Aorta (tissue), 5 donors: ENCODE data around the gene DCDC2C. TPM values are rescaled to one million over a fixed set of nuclear protein-coding genes. Genes with fewer than 3 reads are reported as not detected.

Experiments used
- ATAC-seq: fragments of 200-7000 bp; cut with Tn5 transposase; one replicate; pipeline ENCODE4 v1.9.1; 2022; ENCODE audit warnings: moderate library complexity; ENCODE audit not compliant: low FRiP score
- DNase-seq, 2 donors: peaks; one replicate each; pipeline ENCODE4 v3.0.0-alpha.2; 2020
- H3K27ac ChIP-seq, 2 donors: one replicate each; pipeline ENCODE4 v1.5.1; 2013; ENCODE audit warnings: low read length in 2 of 2, mild to moderate bottlenecking in 2 of 2, moderate library complexity in 2 of 2, control low read depth in 1 of 2, inconsistent platforms in 1 of 2, low read depth in 1 of 2
- H3K27me3 ChIP-seq, 2 donors: one replicate each; pipeline ENCODE4 v1.6.1; 2013; ENCODE audit warnings: control low read depth in 1 of 2, low read length in 1 of 2, mild to moderate bottlenecking in 1 of 2, moderate library complexity in 1 of 2; ENCODE audit not compliant: insufficient read depth in 2 of 2, control insufficient read depth in 1 of 2
- H3K36me3 ChIP-seq, 2 donors: one replicate each; pipeline ENCODE4 v1.6.1; 2013; ENCODE audit warnings: control low read depth in 1 of 2, low read length in 1 of 2, mild to moderate bottlenecking in 1 of 2; ENCODE audit not compliant: insufficient read depth in 2 of 2, control insufficient read depth in 1 of 2
- H3K4me1 ChIP-seq, 2 donors: one replicate each; pipeline ENCODE4 v1.6.1; 2013; ENCODE audit warnings: low read length in 2 of 2, control low read depth in 1 of 2, mild to moderate bottlenecking in 1 of 2, moderate library complexity in 1 of 2; ENCODE audit not compliant: insufficient read depth in 2 of 2, control insufficient read depth in 1 of 2
- H3K4me3 ChIP-seq, 2 donors: one replicate each; pipeline ENCODE4 v1.5.1; 2013; ENCODE audit warnings: low read length in 2 of 2, control low read depth in 1 of 2, mild to moderate bottlenecking in 1 of 2
- H3K9me3 ChIP-seq: one replicate; pipeline ENCODE4 v1.6.1; 2013; ENCODE audit warnings: mild to moderate bottlenecking, low read length; ENCODE audit not compliant: control insufficient read depth
- WGBS, 2 donors: extraction: QIAGEN DNeasy Blood & Tissue Kit; methylation state at CpG; one replicate each; pipeline ENCODE4 v1.1.7; 2013; 5-methylcytosine and 5-hydroxymethylcytosine counted together
- intact Hi-C, 2 donors: fragments of 100-400 bp; cut with DNase I; formaldehyde crosslinking; loops; one replicate each; pipeline versions ENCODE4 v1.14.2 to v1.15.0; 2022
- polyA plus RNA-seq, 2 donors: library from polyadenylated mRNA; stranded (reverse); fragments of 200-250 nt; gene quantifications; one replicate each; pipeline ENCODE4 v1.2.3, GENCODE V29; 2013
- total RNA-seq, 2 donors: library from RNA; stranded (reverse); fragmentation: NEBNext Ultra II Directional; extraction: Animal tissue kit (Norgen Biotek cat#: 25700); gene quantifications; one replicate each; pipeline ENCODE4 v1.2.1, GENCODE V29; 2021
- donor health status: healthy with polysubstance abuse.
- donor health status: Bipolar disorder and iron deficiency.
- donor health status: DM: no; HTN: no; CAD: no.
- donor health status: DM: no; HTN: no; CAD: no.
- donor health status: DM: yes; HTN: yes; CAD: no.

Gene DCDC2C
- total and polyA plus RNA-seq, 4 donors: 0.27 to 10.7 (median 2.4) TPM; not detected in 1

GRCh38 chr2:3857576-3857975 is 154.2 kb downstream of the DCDC2C start:
- 49% methylated on average over 4 of the region's 4 CpGs for WGBS, 2 donors
- Histone ChIP-seq H3K27me3 (no peaks in the 10 kb centered on the region), H3K4me1 (no peaks in the 10 kb centered on the region), H3K27ac (no peak overlapping the region), H3K36me3 (no peaks in the 10 kb centered on the region), H3K4me3 (no peak overlapping the region), H3K9me3 (peaks cover 3% of the 10 kb centered on the region)
- DNase-seq (no peak), ATAC-seq (no peak)
- intact Hi-C loops: no loop called here

GRCh38 chr2:3864943-3865865 is 161.8 kb downstream of the DCDC2C start:
- ATAC-seq (peak; percentile 63), DNase-seq (peak in 1 of 2 donors; percentile 72)
- Histone ChIP-seq H3K9me3 (no peaks in the 10 kb centered on the region), H3K4me3 (no peak overlapping the region), H3K4me1 (peaks cover 0 to 14% of the 10 kb centered on the region in 2 donors), H3K27me3 (no peaks in the 10 kb centered on the region), H3K36me3 (no peaks in the 10 kb centered on the region), H3K27ac (peak overlapping the region in 1 of 2 donors; percentile 4)
- WGBS, 2 donors: 32 to 33% methylated on average over 16 of the region's 16 CpGs
- intact Hi-C loops: no loop called here

- Histone ChIP-seq H3K4me3 (no peak overlapping the region), H3K4me1 (peaks cover 0 to 14% of the 10 kb centered on the region in 2 donors), H3K36me3 (no peaks in the 10 kb centered on the region), H3K9me3 (no peaks in the 10 kb centered on the region), H3K27me3 (no peaks in the 10 kb centered on the region), H3K27ac (no peak overlapping the region)
- ATAC-seq (no peak), DNase-seq (no peak)
- WGBS, 2 donors: 94 to 97% methylated on average over 5 of the region's 5 CpGs
- intact Hi-C loops: loop anchor here in 1 of 2 donors (2.0 kb wide), 1 partner anchor 57 kb away; no protein-coding TSS in a partner anchor
Observed at GRCh38 chr2:3867469-3867868, 164.1 kb downstream of the DCDC2C start.

GRCh38 chr2:3868012-3868805 is 164.8 kb downstream of the DCDC2C start:
- H3K36me3 ChIP-seq: no peaks in the 10 kb centered on the region
- H3K27me3 ChIP-seq: no peaks in the 10 kb centered on the region
- H3K27ac ChIP-seq: no peak overlapping the region
- WGBS, 2 donors: 21 to 25% methylated on average over 14 of the region's 14 CpGs
- ATAC-seq (no peak), DNase-seq (no peak)
- intact Hi-C loops: no loop called here
- no peaks in the 10 kb centered on the region for H3K9me3 ChIP-seq
- H3K4me3 ChIP-seq: no peak overlapping the region
- peaks cover 0 to 14% of the 10 kb centered on the region in 2 donors for H3K4me1 ChIP-seq

- Histone ChIP-seq H3K4me1 (peaks cover 0 to 14% of the 10 kb centered on the region in 2 donors), H3K27ac (no peak overlapping the region), H3K4me3 (no peak overlapping the region), H3K27me3 (no peaks in the 10 kb centered on the region), H3K9me3 (no peaks in the 10 kb centered on the region), H3K36me3 (no peaks in the 10 kb centered on the region)
- DNase-seq (no peak), ATAC-seq (no peak)
- 84 to 90% methylated on average over 7 of the region's 7 CpGs for WGBS, 2 donors
- intact Hi-C loops: no loop called here
Observed at GRCh38 chr2:3870222-3870621, 166.8 kb downstream of the DCDC2C start.

- 52 to 68% methylated on average over 4 of the region's 4 CpGs for WGBS, 2 donors
- intact Hi-C loops: no loop called here
- peaks cover 0 to 11% of the 10 kb centered on the region in 2 donors for H3K4me1 ChIP-seq
- no peaks in the 10 kb centered on the region for H3K27me3 ChIP-seq
- no peaks in the 10 kb centered on the region for H3K9me3 ChIP-seq
- ATAC-seq (no peak), DNase-seq (no peak)
- no peak overlapping the region for H3K27ac ChIP-seq
- no peak overlapping the region for H3K4me3 ChIP-seq
- no peaks in the 10 kb centered on the region for H3K36me3 ChIP-seq
Observed at GRCh38 chr2:3871002-3871401, 167.6 kb downstream of the DCDC2C start.

GRCh38 chr2:3872451-3872850 is 169.1 kb downstream of the DCDC2C start:
- H3K4me1 ChIP-seq: peaks cover 0 to 6% of the 10 kb centered on the region in 2 donors
- H3K36me3 ChIP-seq: no peaks in the 10 kb centered on the region
- no peaks in the 10 kb centered on the region for H3K27me3 ChIP-seq
- DNase-seq (no peak), ATAC-seq (no peak)
- no peak overlapping the region for H3K4me3 ChIP-seq
- no peaks in the 10 kb centered on the region for H3K9me3 ChIP-seq
- WGBS, 2 donors: 95 to 100% methylated on average over 3 of the region's 3 CpGs
- H3K27ac ChIP-seq: no peak overlapping the region
- intact Hi-C loops: no loop called here

- no peak for DNase-seq
- ATAC-seq: no peak
- intact Hi-C loops: no loop called here
- WGBS, 2 donors: 98% methylated on average over 2 of the region's 2 CpGs
- Histone ChIP-seq H3K9me3 (no peaks in the 10 kb centered on the region), H3K27ac (no peak overlapping the region), H3K27me3 (no peaks in the 10 kb centered on the region), H3K4me1 (no peaks in the 10 kb centered on the region), H3K4me3 (no peak overlapping the region), H3K36me3 (no peaks in the 10 kb centered on the region)
Observed at GRCh38 chr2:3873899-3874298, 170.5 kb downstream of the DCDC2C start.
